Measurements from ENCODE around the gene CHKB.

DNA sequence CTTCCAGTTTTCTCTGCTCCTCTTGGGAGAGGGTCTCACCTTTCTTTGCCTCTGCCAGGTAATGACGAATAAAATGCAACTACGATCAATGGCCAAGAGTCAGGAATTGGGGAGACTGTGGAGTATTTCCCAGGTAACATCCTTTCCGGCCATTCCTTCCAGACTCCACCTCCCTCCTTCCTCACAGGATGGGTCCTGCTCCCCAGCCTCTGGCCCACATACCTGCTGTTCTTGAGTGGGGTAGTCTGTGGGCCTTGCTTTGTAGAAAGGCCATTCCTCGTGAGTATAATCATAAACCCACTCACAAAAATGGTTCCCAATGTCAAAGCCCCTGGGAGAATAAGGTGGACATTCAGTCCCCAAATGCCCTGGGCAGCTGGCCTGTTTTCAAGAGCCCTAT, 2.9 kb downstream of the CHKB start:
- TF ChIP-seq NFIC (IDR thresholded peaks at IDR 0.05) = no peak
- TF ChIP-seq, protein P1, sequence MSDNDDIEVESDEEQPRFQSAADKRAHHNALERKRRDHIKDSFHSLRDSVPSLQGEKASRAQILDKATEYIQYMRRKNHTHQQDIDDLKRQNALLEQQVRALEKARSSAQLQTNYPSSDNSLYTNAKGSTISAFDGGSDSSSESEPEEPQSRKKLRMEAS (IDR thresholded peaks at IDR 0.05) = no peak
- no peak for TF ChIP-seq EP300 (IDR thresholded peaks at IDR 0.05; ENCODE audit: borderline replicate concordance)
- TF ChIP-seq, protein P2, sequence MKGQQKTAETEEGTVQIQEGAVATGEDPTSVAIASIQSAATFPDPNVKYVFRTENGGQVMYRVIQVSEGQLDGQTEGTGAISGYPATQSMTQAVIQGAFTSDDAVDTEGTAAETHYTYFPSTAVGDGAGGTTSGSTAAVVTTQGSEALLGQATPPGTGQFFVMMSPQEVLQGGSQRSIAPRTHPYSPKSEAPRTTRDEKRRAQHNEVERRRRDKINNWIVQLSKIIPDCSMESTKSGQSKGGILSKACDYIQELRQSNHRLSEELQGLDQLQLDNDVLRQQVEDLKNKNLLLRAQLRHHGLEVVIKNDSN (IDR thresholded peaks at IDR 0.05) = no peak
- no peak for TF ChIP-seq EGR1 (IDR thresholded peaks at IDR 0.05)
- no peak for TF ChIP-seq YY1 (IDR thresholded peaks at IDR 0.05; ENCODE audit: low read depth)
- no peak for TF ChIP-seq FOXM1 (IDR thresholded peaks at IDR 0.05; ENCODE audit: borderline replicate concordance, low read depth)

All from Ishikawa (cell line).